GM23248 (cell line): ENCODE data around the gene WNT1.

Experiments
- EZH2 ChIP-seq: fragments of 200-600 bp; sonication (generic); IDR thresholded peaks from 2 replicates; pipeline ENCODE4 v1.6.1; 2018; ENCODE audit warnings: antibody characterized with exemption, mild to moderate bottlenecking; ENCODE audit not compliant: insufficient read depth, poor library complexity, severe bottlenecking
- EZH2phosphoT487 ChIP-seq: fragments of 200-600 bp; sonication (generic); IDR thresholded peaks from 2 replicates; pipeline ENCODE4 v1.6.1; 2018; ENCODE audit warnings: antibody characterized with exemption, moderate library complexity, mild to moderate bottlenecking, low read depth; ENCODE audit not compliant: insufficient read depth

DNA sequence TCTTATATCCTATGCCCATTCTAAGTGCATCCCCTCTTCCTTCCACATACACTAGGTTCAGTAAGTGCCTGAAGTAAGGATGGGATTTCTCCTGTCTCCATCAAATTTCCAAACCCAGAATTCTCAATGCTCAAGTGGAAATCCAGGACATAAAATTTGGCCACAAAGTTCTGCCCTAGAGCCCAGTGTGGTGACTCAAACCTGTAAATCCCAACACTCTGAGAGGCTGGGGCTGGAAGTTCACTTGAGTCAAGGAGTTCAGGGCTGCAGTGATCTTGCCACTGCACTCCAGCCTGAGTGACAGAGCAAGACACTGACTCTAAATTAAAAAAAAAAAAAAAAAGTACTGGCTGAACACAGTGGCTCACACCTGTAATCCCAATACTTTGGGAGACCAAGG is 16.3 kb upstream of the WNT1 start:
- TF ChIP-seq EZH2phosphoT487 (no peak), EZH2 (no peak)
